OCI-LY7 (cell line): ENCODE results near the gene SHROOM3. TPM values are rescaled to one million over a fixed set of nuclear protein-coding genes. Genes with fewer than 3 reads are reported as not detected.

Source experiments
- BruUV-seq: library from RNA; stranded (reverse); fragments of 400-500 nt; replicated peaks from 2 replicates; lab custom pipeline; 2021; lab: Mats Ljungman, UMichigan
- CTCF ChIA-PET: fragments of 300-600 bp; sonication (Branson Sonifier 250); formaldehyde crosslinking; loops from one replicate; lab custom pipeline; 2022; ENCODE audit warnings: antibody characterized with exemption; ENCODE audit not compliant: unreplicated experiment; lab: Charles Lee
- POLR2A ChIA-PET: fragments of 300-600 bp; sonication (Branson Sonifier 250); formaldehyde crosslinking; loops from one replicate; lab custom pipeline; 2022; ENCODE audit warnings: antibody characterized with exemption; lab: Charles Lee
- DNase-seq: peaks from one replicate; pipeline ENCODE4 v3.0.0-alpha.2; 2015; ENCODE audit warnings: low spot score
- H2AFZ ChIP-seq: fragments of 200-600 bp; sonication (generic), shearing (Covaris generic); 2 replicates; pipeline ENCODE4 v1.6.1; 2014; ENCODE audit warnings: mild to moderate bottlenecking, antibody characterized with exemption, low read length, moderate library complexity
- H3K27ac ChIP-seq: fragments of 200-600 bp; sonication (generic); 2 replicates; pipeline ENCODE4 v1.5.1; 2014; ENCODE audit warnings: mixed run types, low read depth, mild to moderate bottlenecking, moderate library complexity, low read length, inconsistent platforms; ENCODE audit not compliant: poor library complexity, severe bottlenecking
- H3K36me3 ChIP-seq: fragments of 200-600 bp; sonication (generic); 2 replicates; pipeline ENCODE4 v1.6.1; 2014; ENCODE audit warnings: mild to moderate bottlenecking, antibody characterized with exemption, low read length, moderate library complexity, mixed read lengths; ENCODE audit not compliant: insufficient read depth
- H3K4me1 ChIP-seq: fragments of 200-600 bp; sonication (generic); 2 replicates; pipeline ENCODE4 v1.5.1; 2014; ENCODE audit warnings: mild to moderate bottlenecking, low read length; ENCODE audit not compliant: insufficient read depth, poor library complexity, severe bottlenecking
- H3K4me2 ChIP-seq: fragments of 200-600 bp; sonication (generic); 2 replicates; pipeline ENCODE4 v1.6.1; 2014; ENCODE audit warnings: mild to moderate bottlenecking, low read length
- H3K4me3 ChIP-seq: fragments of 200-600 bp; sonication (generic); 2 replicates; pipeline ENCODE4 v1.5.1; 2014; ENCODE audit warnings: mild to moderate bottlenecking, low read depth, low read length; ENCODE audit not compliant: poor library complexity, severe bottlenecking
- H3K79me2 ChIP-seq: fragments of 200-600 bp; sonication (generic); 2 replicates; pipeline ENCODE4 v1.6.1; 2016; ENCODE audit warnings: low read depth, mild to moderate bottlenecking, low read length, moderate library complexity, mixed read lengths; ENCODE audit not compliant: insufficient read depth
- H3K9me2 ChIP-seq: fragments of 200-600 bp; sonication (generic); 2 replicates; pipeline ENCODE4 v1.6.1; 2016; ENCODE audit warnings: mild to moderate bottlenecking, low read length, mixed read lengths; ENCODE audit not compliant: insufficient read depth
- H3K9me3 ChIP-seq: fragments of 200-600 bp; sonication (generic); 2 replicates; pipeline ENCODE4 v1.6.1; 2014; ENCODE audit warnings: mild to moderate bottlenecking, mixed run types, low read length, mixed read lengths
- H4K20me1 ChIP-seq: fragments of 200-600 bp; sonication (generic); 2 replicates; pipeline ENCODE4 v1.6.1; 2014; ENCODE audit warnings: mild to moderate bottlenecking, antibody characterized with exemption, low read length, moderate library complexity, mixed read lengths; ENCODE audit not compliant: insufficient read depth
- CTCF ChIP-seq: fragments of 200-600 bp; sonication (generic); conservative IDR thresholded peaks from 2 replicates; pipeline ENCODE4 v1.5.1; 2014; ENCODE audit warnings: mild to moderate bottlenecking, antibody characterized with exemption, low read length, moderate library complexity, mixed read lengths
- EZH2phosphoT487 ChIP-seq: fragments of 200-600 bp; sonication (generic); IDR thresholded peaks from 2 replicates; pipeline ENCODE4 v1.6.1; 2018; ENCODE audit warnings: low read depth, borderline replicate concordance, mild to moderate bottlenecking, mixed run types, antibody characterized with exemption, low read length, moderate library complexity, mixed read lengths
- intact Hi-C: fragments of 100-400 bp; cut with micrococcal nuclease; formaldehyde crosslinking; loops from one replicate; pipeline ENCODE4 v1.10.0; 2022; ENCODE audit not compliant: unreplicated experiment
- total RNA-seq, 2 experiments: library from RNA; depleted of rRNA in 1 of 2; stranded (reverse); fragments of >200 nt in 1 of 2; shearing (Covaris generic) in 1 of 2; gene quantifications; 2 replicates each; pipeline ENCODE4 v1.2.3, GENCODE V29; 2014 to 2022

The SHROOM3 gene
- total RNA-seq, 2 experiments from 2014 or later: not detected

DNA sequence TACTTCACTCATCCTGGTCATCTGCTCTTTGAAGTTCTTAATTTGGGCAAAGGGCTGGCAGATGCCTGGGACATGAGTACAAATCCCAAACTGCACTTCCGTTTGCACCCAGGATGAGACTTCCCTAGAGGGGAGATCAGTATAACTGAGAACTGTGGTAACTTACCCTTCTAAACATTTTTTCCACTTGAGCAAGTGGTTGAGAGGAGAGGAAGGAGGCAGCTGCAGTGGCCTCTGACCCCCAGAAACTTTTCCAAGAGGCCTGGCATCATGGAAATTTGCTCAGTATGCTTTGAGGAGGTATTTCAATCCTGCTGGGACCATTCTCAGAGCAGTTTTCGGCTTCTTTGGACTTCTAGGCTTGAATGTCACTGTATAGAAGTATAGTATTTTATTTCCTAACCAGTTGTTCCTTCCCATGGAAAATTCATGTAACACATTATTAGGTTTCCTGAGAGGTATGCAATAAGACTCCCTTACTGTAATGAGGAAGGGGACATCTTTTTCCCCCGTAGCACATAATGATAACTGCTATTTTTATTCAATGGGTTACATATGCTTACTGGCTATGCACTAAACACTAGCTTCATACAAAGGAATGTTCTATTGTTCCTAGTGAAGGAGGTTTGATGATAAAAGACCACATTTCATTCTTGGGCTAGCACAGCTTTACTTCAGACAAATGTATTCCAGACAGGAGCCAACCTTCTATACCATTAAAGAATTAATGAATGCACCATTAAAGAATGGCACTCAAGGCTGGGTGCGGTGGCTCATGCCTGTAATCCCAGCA, 129.3 kb downstream of the SHROOM3 start:
- no peak overlapping the region for H2AFZ ChIP-seq
- no peaks in the 10 kb centered on the region for H3K9me2 ChIP-seq
- no peaks in the 10 kb centered on the region for H4K20me1 ChIP-seq
- H3K4me1 ChIP-seq: no peaks in the 10 kb centered on the region
- no peak for DNase-seq
- intact Hi-C loops: no loop called here
- H3K9me3 ChIP-seq: no peaks in the 10 kb centered on the region
- no peaks in the 10 kb centered on the region for H3K79me2 ChIP-seq
- TF ChIP-seq CTCF (no peak), EZH2phosphoT487 (no peak)
- no peak overlapping the region for H3K4me3 ChIP-seq
- CTCF ChIA-PET: no interaction called here
- H3K36me3 ChIP-seq: no peaks in the 10 kb centered on the region
- H3K27ac ChIP-seq: no peak overlapping the region
- no peak overlapping the region for H3K4me2 ChIP-seq
- POLR2A ChIA-PET: no interaction called here
- BruUV-seq: no TSS peak

- no peak for DNase-seq
- Histone ChIP-seq H4K20me1 (no peaks in the 10 kb centered on the region), H3K4me1 (no peaks in the 10 kb centered on the region), H3K36me3 (no peaks in the 10 kb centered on the region), H3K9me2 (no peaks in the 10 kb centered on the region), H3K79me2 (no peaks in the 10 kb centered on the region), H3K27ac (no peak overlapping the region), H3K9me3 (no peaks in the 10 kb centered on the region), H2AFZ (no peak overlapping the region), H3K4me3 (no peak overlapping the region), H3K4me2 (no peak overlapping the region)
- ChIA-PET CTCF (no interaction called here), POLR2A (interaction anchor here (0.6 kb wide), 1 partner anchor 83 kb away, joined by 3 read pairs; no protein-coding TSS in a partner anchor)
- BruUV-seq: no TSS peak
- intact Hi-C loops: no loop called here
- TF ChIP-seq EZH2phosphoT487 (no peak), CTCF (no peak)
Observed at GRCh38 chr4:76568262-76568661, 133.2 kb downstream of the SHROOM3 start.

- DNase-seq: no peak
- no peak overlapping the region for H3K27ac ChIP-seq
- ChIA-PET POLR2A (interaction anchor here (0.7 kb wide), 1 partner anchor 926 kb away, joined by 4 read pairs; no protein-coding TSS in a partner anchor), CTCF (no interaction called here)
- intact Hi-C loops: no loop called here
- H3K36me3 ChIP-seq: no peaks in the 10 kb centered on the region
- H3K9me2 ChIP-seq: no peaks in the 10 kb centered on the region
- H3K4me1 ChIP-seq: no peaks in the 10 kb centered on the region
- no TSS peak for BruUV-seq
- H3K79me2 ChIP-seq: no peaks in the 10 kb centered on the region
- H4K20me1 ChIP-seq: no peaks in the 10 kb centered on the region
- no peak overlapping the region for H3K4me3 ChIP-seq
- H3K4me2 ChIP-seq: no peak overlapping the region
- TF ChIP-seq CTCF (no peak), EZH2phosphoT487 (no peak)
- H2AFZ ChIP-seq: no peak overlapping the region
- H3K9me3 ChIP-seq: no peaks in the 10 kb centered on the region
Observed at GRCh38 chr4:76569225-76569624, 134.2 kb downstream of the SHROOM3 start.
